ENCODE measurements around the gene WAC.
"Not testable (repeated sequence)": the region's sequence is repeated elsewhere in the genome, so short reads cannot be mapped to it uniquely, and the experiment has no call there.

Gene WAC

GRCh38 chr10:28566458-28567015 is 33.6 kb downstream of the WAC start:
- DNase-seq (ENCODE audit: low read depth) = no peak

GRCh38 chr10:28569506-28570159 is 36.7 kb downstream of the WAC start:
- DNase-seq (ENCODE audit: low read depth) = no peak

- DNase-seq (ENCODE audit: low read depth) = no peak
Observed at GRCh38 chr10:28570598-28570997, 37.7 kb downstream of the WAC start.

- no peak for DNase-seq (ENCODE audit: low read depth)
Observed at GRCh38 chr10:28571265-28571664, 38.3 kb downstream of the WAC start.

GRCh38 chr10:28574214-28574613 is 41.3 kb downstream of the WAC start:
- DNase-seq (ENCODE audit: low read depth) = not testable (repeated sequence)

GRCh38 chr10:28575852-28576251 is 42.9 kb downstream of the WAC start:
- DNase-seq (ENCODE audit: low read depth) = no peak

- no peak for DNase-seq (ENCODE audit: low read depth)
Observed at GRCh38 chr10:28577506-28577905, 44.6 kb downstream of the WAC start.

- DNase-seq (ENCODE audit: low read depth) = no peak
Observed at GRCh38 chr10:28578454-28578853, 45.5 kb downstream of the WAC start.

- no peak for DNase-seq (ENCODE audit: low read depth)
Observed at GRCh38 chr10:28580825-28581224, 47.9 kb downstream of the WAC start.

- DNase-seq (ENCODE audit: low read depth) = no peak
Observed at GRCh38 chr10:28581916-28582315, 49.0 kb downstream of the WAC start.

- no peak for DNase-seq (ENCODE audit: low read depth)
Observed at GRCh38 chr10:28585076-28585475, 52.2 kb downstream of the WAC start.

- no peak for DNase-seq (ENCODE audit: low read depth)
Observed at GRCh38 chr10:28586176-28586575, 53.3 kb downstream of the WAC start.

GRCh38 chr10:28587270-28587969 is 54.5 kb downstream of the WAC start:
- no peak for DNase-seq (ENCODE audit: low read depth)

GRCh38 chr10:28587970-28588290 is 55.0 kb downstream of the WAC start:
- DNase-seq (ENCODE audit: low read depth) = no peak

GRCh38 chr10:28592953-28593352 is 60.0 kb downstream of the WAC start:
- no peak for DNase-seq (ENCODE audit: low read depth)

- no peak for DNase-seq (ENCODE audit: low read depth)
Observed at GRCh38 chr10:28593811-28594210, 60.9 kb downstream of the WAC start.

GRCh38 chr10:28594406-28594805 is 61.5 kb downstream of the WAC start:
- no peak for DNase-seq (ENCODE audit: low read depth)

GRCh38 chr10:28595613-28596012 is 62.7 kb downstream of the WAC start:
- no peak for DNase-seq (ENCODE audit: low read depth)

GRCh38 chr10:28600056-28600455 is 67.1 kb downstream of the WAC start:
- DNase-seq (ENCODE audit: low read depth) = no peak

- DNase-seq (ENCODE audit: low read depth) = no peak
Observed at GRCh38 chr10:28601012-28601411, 68.1 kb downstream of the WAC start.

- no peak for DNase-seq (ENCODE audit: low read depth)
Observed at GRCh38 chr10:28604567-28605536, 71.9 kb downstream of the WAC start.

- DNase-seq (ENCODE audit: low read depth) = no peak
Observed at GRCh38 chr10:28606568-28606967, 73.7 kb downstream of the WAC start.

- DNase-seq (ENCODE audit: low read depth) = not testable (repeated sequence)
Observed at GRCh38 chr10:28609636-28610035, 76.7 kb downstream of the WAC start.

Measured in T-helper 22 cell (primary cell).